HL-60 (cell line): ENCODE data around the gene MLLT3.

Source experiments
- DNase-seq, 2 experiments: peaks; one replicate each; pipeline ENCODE4 v3.0.0-alpha.2; 2010 to 2020; ENCODE audit warnings: low read depth in 1 of 2, low spot score in 1 of 2
- H3K27ac ChIP-seq: fragments of 250-450 bp; sonication (Bioruptor Pico); replicated peaks from 2 replicates; pipeline ENCODE4 v1.5.1; 2020; ENCODE audit warnings: mild to moderate bottlenecking, moderate library complexity
- H3K27me3 ChIP-seq: fragments of 250-450 bp; sonication (Bioruptor Pico); 2 replicates; pipeline ENCODE4 v1.5.1; 2021; ENCODE audit warnings: mild to moderate bottlenecking, moderate library complexity; ENCODE audit not compliant: insufficient read depth, poor library complexity, severe bottlenecking
- H3K4me3 ChIP-seq: replicated peaks from 2 replicates; pipeline ENCODE4 v1.5.1; 2011; ENCODE audit warnings: mild to moderate bottlenecking, control low read depth, low read length; ENCODE audit not compliant: insufficient read depth
- CTCF ChIP-seq: IDR thresholded peaks from one replicate; pipeline ENCODE4 v1.5.1; 2011; ENCODE audit warnings: low read length, control low read depth, inconsistent platforms; ENCODE audit not compliant: insufficient read depth
- GABPA ChIP-seq: IDR thresholded peaks from 2 replicates; pipeline ENCODE4 v1.6.1; 2012; ENCODE audit warnings: low read depth
- POLR2AphosphoS5 ChIP-seq: IDR thresholded peaks from 2 replicates; pipeline ENCODE4 v1.6.1; 2012; ENCODE audit warnings: low read depth
- REST ChIP-seq: IDR thresholded peaks from 2 replicates; pipeline ENCODE4 v1.6.1; 2012; ENCODE audit warnings: low read depth; ENCODE audit not compliant: insufficient replicate concordance
- SPI1 ChIP-seq: IDR thresholded peaks from 2 replicates; pipeline ENCODE4 v1.6.1; 2012; ENCODE audit warnings: low read depth, mild to moderate bottlenecking, borderline replicate concordance

Gene MLLT3

GRCh38 chr9:20505574-20505973 lies 116.7 kb downstream of the MLLT3 start:
- TF ChIP-seq CTCF (no peak), POLR2AphosphoS5 (no peak), GABPA (no peak), REST (no peak), SPI1 (no peak)
- H3K4me3 ChIP-seq, result no peak overlapping the region
- H3K27ac ChIP-seq, result no peak overlapping the region
- H3K27me3 ChIP-seq, result no peaks in the 10 kb centered on the region
- DNase-seq, result no peak

DNA sequence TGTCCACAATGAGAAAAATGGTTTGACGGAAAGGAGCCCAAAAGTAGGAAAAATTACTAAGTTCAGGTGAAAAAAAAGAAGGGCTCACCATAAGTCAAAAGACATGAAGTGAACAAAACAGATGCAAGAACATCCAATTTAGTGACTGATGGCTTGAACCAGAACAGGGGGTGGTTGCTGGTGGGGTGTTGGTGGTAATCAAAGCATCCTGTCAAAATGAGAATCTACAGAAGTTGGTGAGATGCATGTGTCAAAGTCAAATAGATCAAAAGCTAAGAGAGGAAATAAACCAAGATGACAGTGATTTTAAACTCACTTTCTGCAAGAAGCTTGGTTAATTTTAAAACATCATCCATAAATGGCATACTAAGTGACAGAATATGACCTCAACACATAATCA lies 117.4 kb downstream of the MLLT3 start:
- H3K4me3 ChIP-seq, result no peak overlapping the region
- no peak for TF ChIP-seq GABPA
- TF ChIP-seq CTCF, result no peak
- no peak for TF ChIP-seq REST
- no peak for TF ChIP-seq POLR2AphosphoS5
- TF ChIP-seq SPI1, result no peak
- H3K27me3 ChIP-seq, result no peaks in the 10 kb centered on the region
- no peak overlapping the region for H3K27ac ChIP-seq
- DNase-seq, result no peak

DNA sequence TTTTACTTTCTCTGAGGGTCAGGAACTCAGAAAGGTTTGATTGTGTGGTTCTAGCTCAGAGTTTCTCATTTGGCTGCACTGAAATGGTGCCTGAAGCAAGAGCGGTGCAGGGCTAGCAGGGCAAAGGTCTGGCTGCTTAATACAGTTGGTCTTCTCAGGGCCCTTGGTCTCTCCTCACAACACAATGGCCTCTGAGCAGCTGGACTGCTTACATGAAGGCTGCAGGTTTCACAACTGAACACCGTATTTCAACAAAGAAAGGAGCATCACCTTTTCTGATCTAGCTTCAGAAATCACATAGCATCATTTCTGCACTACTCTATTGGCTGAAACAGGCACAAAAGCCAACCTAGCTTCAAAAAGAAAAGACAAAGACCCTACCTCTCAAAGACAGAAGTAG lies 122.2 kb downstream of the MLLT3 start:
- Histone ChIP-seq H3K27ac (no peak overlapping the region), H3K27me3 (no peaks in the 10 kb centered on the region), H3K4me3 (no peak overlapping the region)
- TF ChIP-seq CTCF (no peak), POLR2AphosphoS5 (no peak), REST (no peak), GABPA (no peak), SPI1 (no peak)
- DNase-seq, result no peak
